HCT116 (cell line): Measurements from ENCODE around the gene NDOR1. TPM values are rescaled to one million over a fixed set of nuclear protein-coding genes. Genes with fewer than 3 reads are reported as not detected.

Source experiments
- ATAC-seq: fragments of 200-7000 bp; cut with Tn5 transposase; 2 replicates; pipeline ENCODE4 v1.9.1; 2020; ENCODE audit warnings: mild to moderate bottlenecking, moderate library complexity
- BruUV-seq: library from RNA; stranded (reverse); fragments of 400-500 nt; replicated peaks from 2 replicates; lab custom pipeline; 2021; lab: Mats Ljungman, UMichigan
- CTCF ChIA-PET: fragments of 300-600 bp; sonication (Branson Sonifier 250); formaldehyde crosslinking; loops from one replicate; lab custom pipeline; 2021; ENCODE audit warnings: antibody characterized with exemption; lab: Charles Lee
- POLR2A ChIA-PET: fragments of 300-600, 350-600 bp; sonication (Branson Sonifier 250); formaldehyde crosslinking; loops from one replicate; lab custom pipeline; 2021; ENCODE audit warnings: antibody characterized with exemption; lab: Charles Lee
- RAD21 ChIA-PET, 2 experiments: fragments of 300-600 bp; sonication (Branson Sonifier 250); formaldehyde crosslinking; loops; one replicate each; lab custom pipeline; 2023; ENCODE audit warnings: low total read pairs in 2 of 2; ENCODE audit not compliant: uncharacterized antibody in 2 of 2, unreplicated experiment in 2 of 2, low non-redundant PET in 1 of 2; lab: Charles Lee
- DNase-seq: peaks from one replicate; pipeline ENCODE4 v3.0.0-alpha.2; 2010; ENCODE audit warnings: low read depth, low spot score
- H2AFZ ChIP-seq: fragments of 200-600 bp; shearing (Covaris generic), sonication (generic); 2 replicates; pipeline ENCODE4 v1.6.1; 2017; ENCODE audit warnings: low read depth, mixed run types, mixed read lengths, antibody characterized with exemption, low read length; ENCODE audit not compliant: poor library complexity, severe bottlenecking
- H3K27ac ChIP-seq: 2 replicates; pipeline ENCODE4 v1.5.1; 2012; ENCODE audit warnings: low read depth, low read length
- H3K27me3 ChIP-seq: fragments of 200-600 bp; sonication (generic); 2 replicates; pipeline ENCODE4 v1.6.1; 2016; ENCODE audit warnings: mixed run types, low read length, mixed read lengths; ENCODE audit not compliant: insufficient read depth
- H3K36me3 ChIP-seq, 2 experiments: fragments of 200-500 bp in 1 of 2; fragments of 200-600 bp in 1 of 2; sonication (Bioruptor generic) in 1 of 2; sonication (generic) in 1 of 2; 2 replicates each; pipeline versions ENCODE4 v1.5.1 to v1.6.1; 2014 to 2016; ENCODE audit warnings: low read length in 2 of 2, inconsistent platforms in 1 of 2, mixed read lengths in 1 of 2, mixed run types in 1 of 2; ENCODE audit not compliant: insufficient read depth in 2 of 2, control insufficient read depth in 1 of 2
- H3K4me1 ChIP-seq, 2 experiments: fragments of 200-600 bp in 1 of 2; sonication (generic) in 1 of 2; 2 replicates each; pipeline versions ENCODE4 v1.5.1 to v1.6.1; 2012 to 2017; ENCODE audit warnings: low read length in 2 of 2, inconsistent platforms in 1 of 2, mild to moderate bottlenecking in 1 of 2, mixed read lengths in 1 of 2, mixed run types in 1 of 2, moderate library complexity in 1 of 2; ENCODE audit not compliant: insufficient read depth in 2 of 2, control insufficient read depth in 1 of 2
- H3K4me2 ChIP-seq: fragments of 200-600 bp; sonication (generic); 2 replicates; pipeline ENCODE4 v1.6.1; 2017; ENCODE audit warnings: mixed run types, low read length, mixed read lengths
- H3K4me3 ChIP-seq, 2 experiments: fragments of 200-600 bp in 1 of 2; sonication (generic) in 1 of 2; replicated peaks in 1 of 2; 2 replicates each; pipeline ENCODE4 v1.5.1; 2011 to 2016; ENCODE audit warnings: low read length in 2 of 2, control low read depth in 1 of 2, low read depth in 1 of 2, mild to moderate bottlenecking in 1 of 2, mixed read lengths in 1 of 2, mixed run types in 1 of 2
- H3K79me2 ChIP-seq: fragments of 200-600 bp; sonication (generic); 2 replicates; pipeline ENCODE4 v1.6.1; 2017; ENCODE audit warnings: mild to moderate bottlenecking, mixed run types, low read length, moderate library complexity, mixed read lengths; ENCODE audit not compliant: insufficient read depth
- H3K9ac ChIP-seq: fragments of 200-600 bp; sonication (generic); 2 replicates; pipeline ENCODE4 v1.6.1; 2016; ENCODE audit warnings: low read length, mixed read lengths
- H3K9me2 ChIP-seq: fragments of 200-600 bp; sonication (generic), shearing (Covaris generic); 2 replicates; pipeline ENCODE4 v1.6.1; 2017; ENCODE audit warnings: mixed run types, mild to moderate bottlenecking, moderate library complexity; ENCODE audit not compliant: insufficient read depth
- H3K9me3 ChIP-seq, 2 experiments: fragments of 200-500 bp in 1 of 2; fragments of 200-600 bp in 1 of 2; sonication (Bioruptor generic) in 1 of 2; sonication (generic) in 1 of 2; 2 replicates each; pipeline ENCODE4 v1.6.1; 2014 to 2017; ENCODE audit warnings: low read length in 2 of 2, mixed read lengths in 2 of 2, inconsistent platforms in 1 of 2, low read depth in 1 of 2, mild to moderate bottlenecking in 1 of 2, mixed run types in 1 of 2, moderate library complexity in 1 of 2; ENCODE audit not compliant: control insufficient read depth in 1 of 2, insufficient read depth in 1 of 2
- H4K20me1 ChIP-seq: fragments of 200-600 bp; sonication (generic), shearing (Covaris generic); 2 replicates; pipeline ENCODE4 v1.6.1; 2017; ENCODE audit warnings: mixed run types, mild to moderate bottlenecking, moderate library complexity; ENCODE audit not compliant: insufficient read depth
- CBX3 ChIP-seq: IDR thresholded peaks from 2 replicates; pipeline ENCODE4 v1.6.1; 2012; ENCODE audit warnings: low read depth
- CEBPB ChIP-seq: IDR thresholded peaks from 2 replicates; pipeline ENCODE4 v1.6.1; 2012; ENCODE audit warnings: low read depth
- CTCF ChIP-seq, 3 experiments: fragments of 200-600 bp in 1 of 3; sonication (generic) in 1 of 3; IDR thresholded peaks in 2 of 3; conservative IDR thresholded peaks in 1 of 3; 2 replicates each; pipeline ENCODE4 v1.5.1; 2012 to 2017; ENCODE audit warnings: low read depth in 2 of 3, low read length in 2 of 3, antibody characterized with exemption in 1 of 3, borderline replicate concordance in 1 of 3, control low read depth in 1 of 3, mild to moderate bottlenecking in 1 of 3, mixed read lengths in 1 of 3, mixed run types in 1 of 3, moderate library complexity in 1 of 3; ENCODE audit not compliant: insufficient read depth in 1 of 3
- EGR1 ChIP-seq: IDR thresholded peaks from 2 replicates; pipeline ENCODE4 v1.6.1; 2012; ENCODE audit warnings: low read depth
- FOSL1 ChIP-seq: IDR thresholded peaks from 2 replicates; pipeline ENCODE4 v1.6.1; 2012; ENCODE audit warnings: low read depth
- JUND ChIP-seq: IDR thresholded peaks from 2 replicates; pipeline ENCODE4 v1.6.1; 2012
- POLR2A ChIP-seq: IDR thresholded peaks from 2 replicates; pipeline ENCODE4 v1.7.0; 2011; ENCODE audit warnings: borderline replicate concordance; ENCODE audit not compliant: insufficient read depth, insufficient read length; ENCODE audit errors: extremely low read depth
- POLR2AphosphoS5 ChIP-seq: IDR thresholded peaks from 2 replicates; pipeline ENCODE4 v1.6.1; 2011; ENCODE audit warnings: mild to moderate bottlenecking, low read depth, low read length, moderate library complexity
- RAD21 ChIP-seq: IDR thresholded peaks from 2 replicates; pipeline ENCODE4 v1.6.1; 2012; ENCODE audit warnings: low read depth, mild to moderate bottlenecking
- SIN3A ChIP-seq: IDR thresholded peaks from 2 replicates; pipeline ENCODE4 v1.6.1; 2012; ENCODE audit warnings: low read depth
- SP1 ChIP-seq: IDR thresholded peaks from 2 replicates; pipeline ENCODE4 v1.6.1; 2012; ENCODE audit warnings: low read depth
- YY1 ChIP-seq: IDR thresholded peaks from 2 replicates; pipeline ENCODE4 v1.6.1; 2011; ENCODE audit warnings: low read length, low read depth, moderate library complexity, mild to moderate bottlenecking; ENCODE audit not compliant: insufficient replicate concordance; ENCODE audit errors: extremely low read depth
- ZBTB33 ChIP-seq: IDR thresholded peaks from 2 replicates; pipeline ENCODE4 v1.6.1; 2011; ENCODE audit warnings: mild to moderate bottlenecking, low read length, moderate library complexity; ENCODE audit not compliant: insufficient replicate concordance; ENCODE audit errors: extremely low read depth
- ZFX ChIP-seq: fragments of 450-650 bp; IDR thresholded peaks from 2 replicates; pipeline ENCODE4 v1.6.1; 2017
- ZNF274 ChIP-seq: fragments of 200-500 bp; sonication (Bioruptor generic); IDR thresholded peaks from 2 replicates; pipeline ENCODE4 v1.6.1; 2014; ENCODE audit warnings: mild to moderate bottlenecking, low read depth, low read length, inconsistent platforms
- intact Hi-C: fragments of 100-400 bp; cut with micrococcal nuclease; formaldehyde crosslinking; loops from 2 replicates; pipeline ENCODE4 v1.10.0; 2022
- total RNA-seq: library from RNA; stranded (reverse); gene quantifications from one replicate; pipeline ENCODE4 v1.2.1, GENCODE V29; 2021; ENCODE audit not compliant: unreplicated experiment
- TF ChIP-seq, protein P1 (sequence below): IDR thresholded peaks from 2 replicates; pipeline ENCODE4 v1.6.1; 2012; ENCODE audit warnings: low read depth
- TF ChIP-seq, protein P2 (sequence below): IDR thresholded peaks from 2 replicates; pipeline ENCODE4 v1.6.1; 2012

NDOR1 gene
- total RNA-seq, 1 experiment from 2014 or later = 28.4 TPM

GRCh38 chr9:137214620-137215019, 9.1 kb downstream of the NDOR1 start:
- Histone ChIP-seq H4K20me1 (no peaks in the 10 kb centered on the region), H3K4me1 (peaks cover 28 to 44% of the 10 kb centered on the region in 2 experiments), H3K4me2 (no peak overlapping the region), H2AFZ (no peak overlapping the region), H3K27ac (peak overlapping the region; percentile 22; the same call in 1 of the 2 replicates), H3K4me3 (no peak overlapping the region), H3K9me2 (no peaks in the 10 kb centered on the region), H3K27me3 (no peaks in the 10 kb centered on the region), H3K9ac (no peak overlapping the region), H3K36me3 (peaks cover 0 to 6% of the 10 kb centered on the region in 2 experiments; a peak in 1 of 4 replicates), H3K9me3 (no peaks in the 10 kb centered on the region), H3K79me2 (no peaks in the 10 kb centered on the region)
- BruUV-seq = no TSS peak
- intact Hi-C loops = no loop called here
- TF ChIP-seq JUND = no peak
- TF ChIP-seq POLR2A = no peak
- TF ChIP-seq ZNF274 = no peak
- TF ChIP-seq SIN3A = no peak
- TF ChIP-seq YY1 = no peak
- no peak for TF ChIP-seq RAD21
- no peak for TF ChIP-seq CBX3
- TF ChIP-seq EGR1 = no peak
- TF ChIP-seq POLR2AphosphoS5 = no peak
- TF ChIP-seq SP1 = no peak
- no peak for TF ChIP-seq ZBTB33
- TF ChIP-seq, protein P1, sequence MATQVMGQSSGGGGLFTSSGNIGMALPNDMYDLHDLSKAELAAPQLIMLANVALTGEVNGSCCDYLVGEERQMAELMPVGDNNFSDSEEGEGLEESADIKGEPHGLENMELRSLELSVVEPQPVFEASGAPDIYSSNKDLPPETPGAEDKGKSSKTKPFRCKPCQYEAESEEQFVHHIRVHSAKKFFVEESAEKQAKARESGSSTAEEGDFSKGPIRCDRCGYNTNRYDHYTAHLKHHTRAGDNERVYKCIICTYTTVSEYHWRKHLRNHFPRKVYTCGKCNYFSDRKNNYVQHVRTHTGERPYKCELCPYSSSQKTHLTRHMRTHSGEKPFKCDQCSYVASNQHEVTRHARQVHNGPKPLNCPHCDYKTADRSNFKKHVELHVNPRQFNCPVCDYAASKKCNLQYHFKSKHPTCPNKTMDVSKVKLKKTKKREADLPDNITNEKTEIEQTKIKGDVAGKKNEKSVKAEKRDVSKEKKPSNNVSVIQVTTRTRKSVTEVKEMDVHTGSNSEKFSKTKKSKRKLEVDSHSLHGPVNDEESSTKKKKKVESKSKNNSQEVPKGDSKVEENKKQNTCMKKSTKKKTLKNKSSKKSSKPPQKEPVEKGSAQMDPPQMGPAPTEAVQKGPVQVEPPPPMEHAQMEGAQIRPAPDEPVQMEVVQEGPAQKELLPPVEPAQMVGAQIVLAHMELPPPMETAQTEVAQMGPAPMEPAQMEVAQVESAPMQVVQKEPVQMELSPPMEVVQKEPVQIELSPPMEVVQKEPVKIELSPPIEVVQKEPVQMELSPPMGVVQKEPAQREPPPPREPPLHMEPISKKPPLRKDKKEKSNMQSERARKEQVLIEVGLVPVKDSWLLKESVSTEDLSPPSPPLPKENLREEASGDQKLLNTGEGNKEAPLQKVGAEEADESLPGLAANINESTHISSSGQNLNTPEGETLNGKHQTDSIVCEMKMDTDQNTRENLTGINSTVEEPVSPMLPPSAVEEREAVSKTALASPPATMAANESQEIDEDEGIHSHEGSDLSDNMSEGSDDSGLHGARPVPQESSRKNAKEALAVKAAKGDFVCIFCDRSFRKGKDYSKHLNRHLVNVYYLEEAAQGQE = no peak
- TF ChIP-seq ZFX = no peak
- no peak for TF ChIP-seq FOSL1
- no peak for TF ChIP-seq CEBPB
- TF ChIP-seq, protein P2, sequence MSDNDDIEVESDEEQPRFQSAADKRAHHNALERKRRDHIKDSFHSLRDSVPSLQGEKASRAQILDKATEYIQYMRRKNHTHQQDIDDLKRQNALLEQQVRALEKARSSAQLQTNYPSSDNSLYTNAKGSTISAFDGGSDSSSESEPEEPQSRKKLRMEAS = no peak
- TF ChIP-seq CTCF (IDR thresholded peaks at IDR 0.05 in 2 of 3, conservative IDR thresholded peaks at IDR 0.05 in 1 of 3; ENCODE audit: borderline replicate concordance in 1 of 3, insufficient read depth in 1 of 3, low read depth in 2 of 3, low read length in 2 of 3) = no peak
- DNase-seq (no peak), ATAC-seq (no peak)
- RAD21 ChIA-PET = no interaction called here
- CTCF ChIA-PET = interaction anchor here (2.4 kb wide), 1 partner anchor 8 kb away, joined by 16 read pairs; the partner anchor contains the start of gene RNF208
- POLR2A ChIA-PET = interaction anchor here (1.5 kb wide), 1 partner anchor 9 kb away, joined by 4 read pairs; no protein-coding TSS in a partner anchor
